SK-N-MC (cell line): ENCODE data around the gene SDK2.

ENCODE experiments used
- DNase-seq: peaks from one replicate; pipeline ENCODE4 v3.0.0-alpha.2; 2011; ENCODE audit warnings: low read depth, low spot score
- H3K27ac ChIP-seq: fragments of 200-600 bp; sonication (generic); 2 replicates; pipeline ENCODE4 v1.5.1; 2016; ENCODE audit warnings: mixed run types
- H3K36me3 ChIP-seq: fragments of 200-600 bp; sonication (generic); 2 replicates; pipeline ENCODE4 v1.6.1; 2017; ENCODE audit warnings: antibody characterized with exemption, low read length, mixed read lengths; ENCODE audit not compliant: insufficient read depth
- H3K4me3 ChIP-seq: fragments of 200-600 bp; sonication (generic); 2 replicates; pipeline ENCODE4 v1.5.1; 2016
- H3K9ac ChIP-seq: fragments of 200-600 bp; sonication (generic); 2 replicates; pipeline ENCODE4 v1.8.0; 2017; ENCODE audit warnings: mixed run types, mixed read lengths; ENCODE audit not compliant: insufficient read length
- H3K9me3 ChIP-seq: fragments of 200-600 bp; sonication (generic); 2 replicates; pipeline ENCODE4 v1.6.1; 2017; ENCODE audit warnings: low read depth, mild to moderate bottlenecking, antibody characterized with exemption, low read length, moderate library complexity, mixed read lengths
- EZH2 ChIP-seq: fragments of 200-600 bp; sonication (generic); IDR thresholded peaks from one replicate; pipeline ENCODE4 v1.6.1; 2017; ENCODE audit warnings: antibody characterized with exemption
- FOXP2 ChIP-seq: optimal IDR thresholded peaks from 2 replicates; pipeline ENCODE3; 2011; ENCODE audit warnings: mild to moderate bottlenecking, moderate library complexity; ENCODE audit not compliant: insufficient read depth; ENCODE audit errors: extremely low read length, control extremely low read depth
- POLR2AphosphoS5 ChIP-seq: IDR thresholded peaks from 2 replicates; pipeline ENCODE4 v1.6.1; 2012; ENCODE audit warnings: mild to moderate bottlenecking, low read depth, low read length, borderline replicate concordance

Gene SDK2

GRCh38 chr17:73396431-73397277 is 247.6 kb downstream of the SDK2 start:
- no peak overlapping the region for H3K9ac ChIP-seq
- no peak for DNase-seq
- no peaks in the 10 kb centered on the region for H3K36me3 ChIP-seq
- no peak for TF ChIP-seq EZH2
- H3K9me3 ChIP-seq, result no peaks in the 10 kb centered on the region
- no peak overlapping the region for H3K4me3 ChIP-seq
- no peak overlapping the region for H3K27ac ChIP-seq

- no peak overlapping the region for H3K4me3 ChIP-seq
- H3K36me3 ChIP-seq, result no peaks in the 10 kb centered on the region
- H3K9ac ChIP-seq, result no peak overlapping the region
- no peak overlapping the region for H3K27ac ChIP-seq
- H3K9me3 ChIP-seq, result no peaks in the 10 kb centered on the region
- TF ChIP-seq POLR2AphosphoS5 (no peak), FOXP2 (no peak), EZH2 (no peak)
- no peak for DNase-seq
These were observed 249.5 kb downstream of the SDK2 start for GRCh38 chr17:73394512-73395450.

GRCh38 chr17:73393962-73394361 is 250.3 kb downstream of the SDK2 start:
- TF ChIP-seq FOXP2, result no peak
- TF ChIP-seq POLR2AphosphoS5, result no peak
- TF ChIP-seq EZH2, result no peak
- Histone ChIP-seq H3K36me3 (no peaks in the 10 kb centered on the region), H3K9ac (no peak overlapping the region), H3K4me3 (no peak overlapping the region), H3K27ac (no peak overlapping the region), H3K9me3 (no peaks in the 10 kb centered on the region)
- no peak for DNase-seq

- Histone ChIP-seq H3K27ac (no peak overlapping the region), H3K4me3 (no peak overlapping the region), H3K9ac (no peak overlapping the region), H3K9me3 (no peaks in the 10 kb centered on the region), H3K36me3 (no peaks in the 10 kb centered on the region)
- TF ChIP-seq EZH2, result no peak
- TF ChIP-seq POLR2AphosphoS5, result no peak
- TF ChIP-seq FOXP2, result no peak
- DNase-seq, result no peak
These were observed 250.9 kb downstream of the SDK2 start for GRCh38 chr17:73393381-73393780.

GRCh38 chr17:73391331-73392265 is 252.6 kb downstream of the SDK2 start:
- H3K9ac ChIP-seq, result no peak overlapping the region
- H3K36me3 ChIP-seq, result no peaks in the 10 kb centered on the region
- no peak overlapping the region for H3K4me3 ChIP-seq
- no peak for DNase-seq
- H3K27ac ChIP-seq, result no peak overlapping the region
- H3K9me3 ChIP-seq, result no peaks in the 10 kb centered on the region
- TF ChIP-seq EZH2 (no peak), FOXP2 (no peak), POLR2AphosphoS5 (no peak)

- H3K27ac ChIP-seq, result no peak overlapping the region
- H3K9ac ChIP-seq, result no peak overlapping the region
- no peak for DNase-seq
- H3K4me3 ChIP-seq, result no peak overlapping the region
- no peaks in the 10 kb centered on the region for H3K36me3 ChIP-seq
- TF ChIP-seq POLR2AphosphoS5 (no peak), EZH2 (no peak), FOXP2 (no peak)
- H3K9me3 ChIP-seq, result no peaks in the 10 kb centered on the region
These were observed 253.4 kb downstream of the SDK2 start for GRCh38 chr17:73390851-73391250.

- Histone ChIP-seq H3K4me3 (no peak overlapping the region), H3K9ac (no peak overlapping the region), H3K27ac (no peak overlapping the region), H3K9me3 (no peaks in the 10 kb centered on the region), H3K36me3 (no peaks in the 10 kb centered on the region)
- no peak for TF ChIP-seq FOXP2
- DNase-seq, result no peak
These were observed 254.0 kb downstream of the SDK2 start for GRCh38 chr17:73390221-73390620.

GRCh38 chr17:73389411-73389810 is 254.8 kb downstream of the SDK2 start:
- H3K9me3 ChIP-seq, result no peaks in the 10 kb centered on the region
- H3K27ac ChIP-seq, result no peak overlapping the region
- H3K36me3 ChIP-seq, result no peaks in the 10 kb centered on the region
- TF ChIP-seq EZH2 (no peak), POLR2AphosphoS5 (no peak), FOXP2 (no peak)
- no peak overlapping the region for H3K9ac ChIP-seq
- no peak overlapping the region for H3K4me3 ChIP-seq
- no peak for DNase-seq
